Fibroblast of the aortic adventitia (primary cell): ENCODE results near the gene TARBP2. TPM values are rescaled to one million over a fixed set of nuclear protein-coding genes. Genes with fewer than 3 reads are reported as not detected.

Experiments
- DNase-seq: peaks from one replicate; pipeline ENCODE4 v3.0.0-alpha.2; 2010; ENCODE audit warnings: low read depth
- H3K4me3 ChIP-seq: 2 replicates; pipeline ENCODE4 v1.5.1; 2011; ENCODE audit warnings: low read depth, mild to moderate bottlenecking, control low read depth, low read length, moderate library complexity
- CTCF ChIP-seq: IDR thresholded peaks from 2 replicates; pipeline ENCODE4 v1.5.1; 2011; ENCODE audit warnings: mild to moderate bottlenecking, low read length, control low read depth, inconsistent platforms; ENCODE audit not compliant: insufficient read depth
- total RNA-seq: library from RNA; depleted of rRNA; stranded (reverse); fragments of >200 nt; gene quantifications from 2 replicates; pipeline ENCODE4 v1.2.3, GENCODE V29; 2012; ENCODE audit warnings: low replicate concordance

TARBP2 gene
- total RNA-seq, 1 donor = 32.4 TPM

- TF ChIP-seq CTCF = no peak
- H3K4me3 ChIP-seq = no peak overlapping the region
- no peak for DNase-seq
Measured at GRCh38 chr12:53484686-53485575, 16.2 kb upstream of the TARBP2 start.

GRCh38 chr12:53485955-53486735 is 14.9 kb upstream of the TARBP2 start:
- no peak overlapping the region for H3K4me3 ChIP-seq
- no peak for TF ChIP-seq CTCF
- DNase-seq = no peak

GRCh38 chr12:53486736-53487487 is 14.2 kb upstream of the TARBP2 start:
- no peak for DNase-seq
- no peak for TF ChIP-seq CTCF
- H3K4me3 ChIP-seq = no peak overlapping the region

GRCh38 chr12:53489242-53489864 is 11.7 kb upstream of the TARBP2 start:
- no peak for TF ChIP-seq CTCF
- H3K4me3 ChIP-seq = no peak overlapping the region
- no peak for DNase-seq

- no peak for TF ChIP-seq CTCF
- H3K4me3 ChIP-seq = peak overlapping the region; percentile 65
Measured at GRCh38 chr12:53492188-53492587, 8.9 kb upstream of the TARBP2 start.

More at GRCh38 chr12:53492188-53492587, 8.9 kb upstream of the TARBP2 start:
- no peak for DNase-seq
